Right lobe of liver (tissue), 6 donors: ENCODE data around the gene PODXL. TPM values are rescaled to one million over a fixed set of nuclear protein-coding genes. Genes with fewer than 3 reads are reported as not detected.

ENCODE experiments used
- ATAC-seq, 4 donors: fragments of 200-7000 bp; cut with Tn5 transposase; one replicate each; pipeline ENCODE4 v1.9.1; 2020; ENCODE audit warnings: mild to moderate bottlenecking in 4 of 4, moderate library complexity in 4 of 4
- DNase-seq, 3 donors: peaks; one replicate each; pipeline ENCODE4 v3.0.0-alpha.2; 2020
- H3K27ac ChIP-seq, 3 donors: fragments of 200-600 bp; one replicate each; pipeline ENCODE4 v1.8.0; 2022
- H3K27me3 ChIP-seq, 2 donors: fragments of 200-600 bp; one replicate each; pipeline ENCODE4 v1.8.0; 2022
- H3K36me3 ChIP-seq, 4 donors: fragments of 200-600 bp; sonication (generic) in 1 of 4; one replicate each; pipeline versions ENCODE4 v1.5.1 to v1.8.0; 2017 to 2022; ENCODE audit warnings: control low read depth in 1 of 4
- H3K4me1 ChIP-seq, 4 donors: fragments of 200-600 bp; sonication (generic) in 1 of 4; one replicate each; pipeline versions ENCODE4 v1.5.1 to v1.8.0; 2017 to 2022; ENCODE audit warnings: control low read depth in 1 of 4
- H3K4me3 ChIP-seq, 3 donors: fragments of 200-600 bp; one replicate each; pipeline ENCODE4 v1.8.0; 2022
- H3K9me3 ChIP-seq, 4 donors: fragments of 200-600 bp; sonication (generic) in 1 of 4; one replicate each; pipeline versions ENCODE4 v1.5.1 to v1.8.0; 2017 to 2022; ENCODE audit warnings: control low read depth in 1 of 4
- CTCF ChIP-seq, 4 donors: fragments of 200-600 bp in 3 of 4; fragments of 450-650 bp in 1 of 4; IDR thresholded peaks; one replicate each; pipeline versions ENCODE4 v1.5.1 to v1.8.0; 2016 to 2022; ENCODE audit warnings: antibody characterized with exemption in 4 of 4, mild to moderate bottlenecking in 2 of 4
- POLR2A ChIP-seq: fragments of 450-650 bp; IDR thresholded peaks from one replicate; pipeline ENCODE4 v1.6.1; 2017; ENCODE audit warnings: antibody characterized with exemption, mild to moderate bottlenecking
- WGBS: methylation state at CpG from one replicate; pipeline ENCODE4 v1.1.6; 2018; ENCODE audit warnings: low coverage, low lambda C conversion rate; ENCODE audit not compliant: insufficient coverage; ENCODE audit errors: missing lambda C conversion rate; 5-methylcytosine and 5-hydroxymethylcytosine counted together
- intact Hi-C, 2 donors: fragments of 100-400 bp; cut with DNase I; formaldehyde crosslinking; loops; one replicate each; pipeline versions ENCODE4 v1.11.2 to v1.14.1; 2022
- total RNA-seq, 6 experiments: library from RNA; depleted of rRNA in 2 of 6; stranded (reverse); fragments of >200 nt in 2 of 6; fragmentation: NEBNext Ultra II Directional in 3 of 6; extraction: Animal tissue kit (Norgen Biotek cat#: 25700) in 3 of 6; gene quantifications; one replicate each; pipeline versions ENCODE4 v1.1.0 to v1.2.4, GENCODE V29; 2016 to 2023
- donor health status: DM: no; HTN: yes; CAD: no.
- donor health status: DM: no; HTN: no; CAD: no.
- donor health status: DM: no; HTN: no; CAD: no.
- donor health status: DM: no; HTN: yes; CAD: no.
- donor health status: DM: no; HTN: yes; CAD: no.

The PODXL gene
- total RNA-seq, 6 experiments from 2014 or later, result 2.1 to 11.4 (median 3.4) TPM

- H3K4me1 ChIP-seq, result peaks cover 0 to 29% (median 6%) of the 10 kb centered on the region in 4 donors
- DNase-seq (no peak), ATAC-seq (peak in 1 of 4 donors; percentile 47)
- no peak overlapping the region for H3K27ac ChIP-seq
- TF ChIP-seq POLR2A (no peak), CTCF (IDR thresholded peaks at IDR 0.05) (no peak)
- H3K4me3 ChIP-seq, result no peak overlapping the region
- no peaks in the 10 kb centered on the region for H3K9me3 ChIP-seq
- H3K27me3 ChIP-seq, result no peaks in the 10 kb centered on the region
- intact Hi-C loops, result no loop called here
- WGBS, result 65% methylated on average over 2 of the region's 2 CpGs
- H3K36me3 ChIP-seq, result no peaks in the 10 kb centered on the region
These were observed 63.3 kb downstream of the PODXL start for GRCh38 chr7:131493081-131493480.

GRCh38 chr7:131489881-131490280 is 66.5 kb downstream of the PODXL start:
- H3K36me3 ChIP-seq, result no peaks in the 10 kb centered on the region
- DNase-seq (no peak), ATAC-seq (no peak)
- no peaks in the 10 kb centered on the region for H3K9me3 ChIP-seq
- intact Hi-C loops, result no loop called here
- WGBS, result 97% methylated on average over 4 of the region's 4 CpGs
- no peak overlapping the region for H3K4me3 ChIP-seq
- no peak overlapping the region for H3K27ac ChIP-seq
- TF ChIP-seq CTCF (IDR thresholded peaks at IDR 0.05) (no peak), POLR2A (no peak)
- H3K4me1 ChIP-seq, result peaks cover 0 to 18% (median 2%) of the 10 kb centered on the region in 4 donors
- H3K27me3 ChIP-seq, result no peaks in the 10 kb centered on the region

GRCh38 chr7:131489196-131489595 is 67.2 kb downstream of the PODXL start:
- Histone ChIP-seq H3K9me3 (no peaks in the 10 kb centered on the region), H3K4me1 (peaks cover 0 to 18% (median 2%) of the 10 kb centered on the region in 4 donors), H3K36me3 (no peaks in the 10 kb centered on the region), H3K27me3 (no peaks in the 10 kb centered on the region), H3K27ac (no peak overlapping the region), H3K4me3 (no peak overlapping the region)
- intact Hi-C loops, result no loop called here
- no peak for TF ChIP-seq CTCF (IDR thresholded peaks at IDR 0.05)
- TF ChIP-seq POLR2A, result no peak
- 77% methylated on average over 1 of the region's 1 CpG for WGBS
- no peak for ATAC-seq
- no peak for DNase-seq

- ATAC-seq (no peak), DNase-seq (no peak)
- Histone ChIP-seq H3K9me3 (no peaks in the 10 kb centered on the region), H3K27ac (no peak overlapping the region), H3K27me3 (no peaks in the 10 kb centered on the region), H3K36me3 (no peaks in the 10 kb centered on the region), H3K4me1 (peaks cover 0 to 14% (median 2%) of the 10 kb centered on the region in 4 donors), H3K4me3 (no peak overlapping the region)
- WGBS, result 61% methylated on average over 2 of the region's 2 CpGs
- intact Hi-C loops, result no loop called here
- TF ChIP-seq POLR2A, result no peak
- peak in 3 of 4 donors; percentile 15 to 28 (median 25) for TF ChIP-seq CTCF (IDR thresholded peaks at IDR 0.05)
These were observed 68.1 kb downstream of the PODXL start for GRCh38 chr7:131488361-131488760.

- no peak for DNase-seq
- 85% methylated on average over 1 of the region's 1 CpG for WGBS
- Histone ChIP-seq H3K36me3 (no peaks in the 10 kb centered on the region), H3K27ac (no peak overlapping the region), H3K4me1 (peaks cover 0 to 3% (median 0%) of the 10 kb centered on the region in 4 donors), H3K4me3 (no peak overlapping the region), H3K9me3 (no peaks in the 10 kb centered on the region), H3K27me3 (no peaks in the 10 kb centered on the region)
- no peak for ATAC-seq
- TF ChIP-seq CTCF (IDR thresholded peaks at IDR 0.05), result no peak
- no peak for TF ChIP-seq POLR2A
- intact Hi-C loops, result no loop called here
These were observed 69.2 kb downstream of the PODXL start for GRCh38 chr7:131487217-131487616.
